GM10847 (cell line): ENCODE measurements around the gene TSPO2.

Experiments used
- POLR2A ChIP-seq: IDR thresholded peaks from 2 replicates; pipeline ENCODE4 v1.6.1; 2011; ENCODE audit not compliant: insufficient read length; ENCODE audit errors: extremely low read depth

The TSPO2 gene

GRCh38 chr6:41058783-41059181, 16.5 kb downstream of the TSPO2 start:
- TF ChIP-seq POLR2A: no peak

GRCh38 chr6:41059556-41059955, 17.3 kb downstream of the TSPO2 start:
- TF ChIP-seq POLR2A: no peak

- no peak for TF ChIP-seq POLR2A
Measured at GRCh38 chr6:41061196-41061726, 19.0 kb downstream of the TSPO2 start.

- TF ChIP-seq POLR2A: no peak
Measured at GRCh38 chr6:41062056-41062455, 19.8 kb downstream of the TSPO2 start.

GRCh38 chr6:41063884-41064285, 21.6 kb downstream of the TSPO2 start:
- no peak for TF ChIP-seq POLR2A

GRCh38 chr6:41064841-41065240, 22.6 kb downstream of the TSPO2 start:
- no peak for TF ChIP-seq POLR2A

GRCh38 chr6:41065550-41066026, 23.3 kb downstream of the TSPO2 start:
- TF ChIP-seq POLR2A: no peak

GRCh38 chr6:41066867-41067304, 24.6 kb downstream of the TSPO2 start:
- no peak for TF ChIP-seq POLR2A

GRCh38 chr6:41071501-41071922, 29.2 kb downstream of the TSPO2 start:
- TF ChIP-seq POLR2A: peak; percentile 33

GRCh38 chr6:41071923-41072835, 29.9 kb downstream of the TSPO2 start, which contains the start of gene OARD1:
Gene OARD1, minus strand, starts transcription at chr6:41072356. Its CDS starts 722 bp downstream, at chr6:41071634.
- peak; percentile 31 for TF ChIP-seq POLR2A

GRCh38 chr6:41072836-41073202, 30.6 kb downstream of the TSPO2 start, which contains the start of gene NFYA:
Gene NFYA, plus strand, starts transcription at chr6:41072974. Its CDS starts 6,116 bp downstream, at chr6:41079090.
- TF ChIP-seq POLR2A: no peak

GRCh38 chr6:41073203-41073967, 31.1 kb downstream of the TSPO2 start:
- TF ChIP-seq POLR2A: peak; percentile 86

- no peak for TF ChIP-seq POLR2A
Measured at GRCh38 chr6:41073968-41074691, 31.9 kb downstream of the TSPO2 start.

GRCh38 chr6:41074692-41075436, 32.6 kb downstream of the TSPO2 start:
- TF ChIP-seq POLR2A: no peak
